ENCODE results near the gene SLC35D2.

- no peak for TF ChIP-seq CTCF (IDR thresholded peaks at IDR 0.05; ENCODE audit: insufficient read depth, low read length, poor library complexity, severe bottlenecking)
- TF ChIP-seq EZH2phosphoT487 (conservative IDR thresholded peaks at IDR 0.05; ENCODE audit: low read length): no peak
These were observed 89.4 kb downstream of the SLC35D2 start for GRCh38 chr9:96294159-96294545.

Measured in SU-DHL-6 (cell line).